ENCODE results near the gene ZBTB16.

Gene ZBTB16

GRCh38 chr11:114290503-114291235, 231.2 kb downstream of the ZBTB16 start:
- in situ Hi-C loops (cut with MboI; ENCODE audit: low sequenced_read_pairs): no loop called here

GRCh38 chr11:114291381-114291780, 231.9 kb downstream of the ZBTB16 start:
- in situ Hi-C loops (cut with MboI; ENCODE audit: low sequenced_read_pairs): no loop called here

DNA sequence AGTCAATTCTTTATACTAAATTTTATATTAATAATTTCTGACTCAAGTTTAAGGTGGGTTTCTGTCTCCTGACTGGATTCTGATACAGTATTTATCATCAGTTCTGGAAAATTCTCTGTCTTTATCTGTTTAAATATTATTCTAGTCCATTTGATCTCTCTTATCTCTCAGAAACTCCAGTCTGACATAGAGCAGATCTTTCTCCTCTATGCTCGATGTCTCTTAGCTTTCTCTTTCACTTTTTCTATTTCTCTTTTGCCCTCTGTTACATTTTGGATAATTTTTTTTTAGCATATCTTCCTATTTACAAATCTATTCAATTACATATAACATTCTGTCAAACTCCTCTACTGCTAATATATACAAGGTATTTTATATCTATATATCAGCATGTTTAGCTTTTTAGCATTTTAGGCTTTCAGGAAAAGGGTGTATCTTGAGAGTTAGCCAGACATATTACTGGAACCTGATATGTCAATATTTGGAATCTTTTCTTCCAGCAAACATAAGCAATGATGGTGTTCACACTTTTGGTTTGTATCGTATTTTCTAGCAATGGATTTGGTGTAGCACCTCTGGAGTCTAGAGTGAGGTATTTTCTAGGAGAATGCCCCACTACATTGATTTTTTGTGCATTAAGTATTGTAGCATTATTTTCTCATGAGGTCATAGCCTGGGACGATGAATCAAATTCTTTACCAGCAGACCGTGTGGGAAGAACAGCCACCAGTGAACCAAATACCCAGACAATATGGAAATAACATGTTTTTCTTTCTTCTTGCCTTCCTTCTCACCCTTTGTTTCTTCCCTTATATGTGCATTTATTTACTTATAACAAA, 232.6 kb downstream of the ZBTB16 start:
- in situ Hi-C loops (cut with MboI; ENCODE audit: low sequenced_read_pairs): no loop called here

DNA sequence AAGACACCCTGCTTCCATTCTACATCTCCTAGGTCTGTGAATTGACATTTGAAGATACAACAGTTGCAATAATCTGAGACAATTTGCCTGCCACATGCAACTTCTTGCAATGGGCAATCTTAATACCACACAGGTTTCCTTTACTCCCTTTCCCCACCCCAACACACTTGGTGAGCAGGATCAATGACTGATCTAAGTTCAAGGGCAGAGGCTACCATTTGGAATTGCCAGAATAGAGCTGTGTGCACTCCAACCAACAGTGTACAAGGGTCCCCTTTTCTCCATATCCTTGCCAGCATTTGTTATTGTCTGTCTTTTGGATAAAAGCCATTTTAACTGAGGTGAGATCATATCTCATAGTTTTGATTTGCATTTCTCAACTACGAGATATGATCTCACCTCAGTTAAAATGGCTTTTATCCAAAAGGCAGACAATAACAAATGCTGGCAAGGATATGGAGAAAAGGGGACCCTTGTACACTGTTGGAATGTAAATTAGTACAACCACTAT, 233.7 kb downstream of the ZBTB16 start:
- in situ Hi-C loops (cut with MboI; ENCODE audit: low sequenced_read_pairs): no loop called here

DNA sequence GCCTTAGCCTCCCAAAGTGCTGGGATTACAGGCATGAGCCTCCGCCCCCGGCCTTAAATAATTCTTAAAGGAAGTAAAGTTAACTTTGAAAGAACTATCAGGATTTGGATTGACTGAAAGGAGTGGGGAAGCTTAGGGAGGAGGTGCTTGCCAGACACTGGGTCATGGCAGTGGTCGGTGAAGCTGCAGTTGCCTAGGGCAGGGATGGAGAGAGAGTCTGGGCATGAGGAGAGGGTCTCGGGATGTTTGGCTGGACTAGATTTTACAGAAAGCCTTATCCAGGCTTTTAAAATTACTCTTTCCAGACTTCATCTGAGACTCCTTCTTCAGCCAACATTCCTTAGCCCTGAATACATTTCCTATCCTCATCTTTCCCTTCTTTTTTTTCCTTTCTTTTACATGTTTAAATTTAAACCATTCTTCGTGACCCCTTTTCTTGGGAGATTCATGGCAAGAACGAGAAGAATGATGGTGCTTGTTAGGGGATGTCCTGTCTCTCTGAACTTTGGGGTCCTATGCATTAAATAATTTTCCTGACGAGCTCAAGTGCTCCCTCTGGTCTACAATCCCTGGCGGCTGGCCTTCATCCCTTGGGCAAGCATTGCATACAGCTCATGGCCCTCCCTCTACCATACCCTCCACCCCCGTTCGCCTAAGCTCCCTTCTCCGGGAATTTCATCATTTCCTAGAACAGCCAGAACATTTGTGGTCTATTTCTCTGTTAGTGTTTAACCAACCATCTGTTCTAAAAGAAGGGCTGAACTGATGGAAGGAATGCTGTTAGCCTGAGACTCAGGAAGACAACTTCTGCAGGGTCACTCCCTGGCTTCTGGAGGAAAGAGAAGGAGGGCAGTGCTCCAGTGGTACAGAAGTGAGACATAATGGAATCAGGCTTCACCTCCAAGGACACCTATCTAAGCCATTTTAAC, 236.4 kb downstream of the ZBTB16 start, which contains the start of gene NNMT:
Gene NNMT (plus strand): TSS at position 724 of the 929 bp plus-strand sequence. CDS start 158 bp downstream, at position 882.
- in situ Hi-C loops (cut with MboI; ENCODE audit: low sequenced_read_pairs): no loop called here

GRCh38 chr11:114296605-114297372, 237.3 kb downstream of the ZBTB16 start:
- in situ Hi-C loops (cut with MboI; ENCODE audit: low sequenced_read_pairs): no loop called here

GRCh38 chr11:114297806-114298709, 238.5 kb downstream of the ZBTB16 start:
- in situ Hi-C loops (cut with MboI; ENCODE audit: low sequenced_read_pairs): no loop called here

DNA sequence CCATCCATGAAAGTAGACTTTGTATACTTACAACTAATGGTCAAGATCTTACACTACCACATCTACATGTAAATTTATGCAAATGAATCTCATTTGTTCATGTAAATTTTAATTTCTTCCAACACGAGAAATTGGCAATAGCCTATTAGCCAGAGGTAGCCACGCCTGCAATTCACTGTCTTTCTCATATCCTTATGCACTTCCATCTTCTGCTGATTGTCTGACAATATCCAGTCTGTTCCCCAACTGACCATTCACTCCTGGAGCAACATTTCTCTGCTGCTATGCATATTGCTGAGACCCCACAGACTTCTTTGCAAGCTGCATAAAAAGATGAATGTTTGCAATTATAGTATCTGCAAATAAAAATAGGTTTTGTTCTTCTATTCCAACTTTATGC, 239.2 kb downstream of the ZBTB16 start:
- in situ Hi-C loops (cut with MboI; ENCODE audit: low sequenced_read_pairs): no loop called here
